Measurements from ENCODE around the gene LRP1B. TPM values are rescaled to one million over a fixed set of nuclear protein-coding genes. Genes with fewer than 3 reads are reported as not detected.

The LRP1B gene
- total RNA-seq, 2 experiments from 2014 or later = not detected

GRCh38 chr2:140200307-140200706, 1930.5 kb downstream of the LRP1B start:
- Mint-ChIP-seq H3K4me3 (no peak overlapping the region), H3K27me3 (no peaks in the 10 kb centered on the region), H3K36me3 (ENCODE audit: low read depth) (no peaks in the 10 kb centered on the region), H3K27ac (no peak overlapping the region), H3K4me1 (no peaks in the 10 kb centered on the region), H3K9me3 (peaks cover 2% of the 10 kb centered on the region)
- ChIA-PET CTCF (no interaction called here), POLR2A (no interaction called here)
- no peak for DNase-seq

- Mint-ChIP-seq H3K4me3 (no peak overlapping the region), H3K9me3 (peaks cover 2% of the 10 kb centered on the region), H3K27me3 (no peaks in the 10 kb centered on the region), H3K36me3 (ENCODE audit: low read depth) (no peaks in the 10 kb centered on the region), H3K4me1 (no peaks in the 10 kb centered on the region), H3K27ac (no peak overlapping the region)
- ChIA-PET POLR2A (no interaction called here), CTCF (no interaction called here)
- DNase-seq = no peak
Measured at GRCh38 chr2:140199312-140199711, 1931.5 kb downstream of the LRP1B start.

DNA sequence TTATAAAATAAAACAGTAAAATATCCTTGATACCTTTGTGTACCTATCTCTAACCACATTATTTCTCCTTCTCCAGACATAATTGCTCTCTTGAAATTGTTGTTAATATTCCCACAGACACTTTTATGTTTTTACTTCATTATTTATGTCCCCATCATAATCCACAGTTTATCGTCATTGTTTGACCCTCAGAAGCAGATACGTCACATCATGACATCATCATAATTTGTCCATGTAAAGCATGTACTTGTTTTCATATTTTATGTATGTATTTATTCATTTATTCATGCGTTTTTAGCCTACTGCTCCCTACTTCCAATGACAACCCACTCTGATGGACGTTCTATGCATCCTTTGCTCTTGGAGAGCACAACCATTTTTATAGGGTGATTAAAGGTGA, 1943.7 kb downstream of the LRP1B start:
- Mint-ChIP-seq H3K4me3 (no peak overlapping the region), H3K27me3 (no peaks in the 10 kb centered on the region), H3K4me1 (no peaks in the 10 kb centered on the region), H3K9me3 (no peaks in the 10 kb centered on the region), H3K36me3 (ENCODE audit: low read depth) (no peaks in the 10 kb centered on the region), H3K27ac (no peak overlapping the region)
- no peak for DNase-seq
- POLR2A ChIA-PET = no interaction called here
- CTCF ChIA-PET = no interaction called here

DNA sequence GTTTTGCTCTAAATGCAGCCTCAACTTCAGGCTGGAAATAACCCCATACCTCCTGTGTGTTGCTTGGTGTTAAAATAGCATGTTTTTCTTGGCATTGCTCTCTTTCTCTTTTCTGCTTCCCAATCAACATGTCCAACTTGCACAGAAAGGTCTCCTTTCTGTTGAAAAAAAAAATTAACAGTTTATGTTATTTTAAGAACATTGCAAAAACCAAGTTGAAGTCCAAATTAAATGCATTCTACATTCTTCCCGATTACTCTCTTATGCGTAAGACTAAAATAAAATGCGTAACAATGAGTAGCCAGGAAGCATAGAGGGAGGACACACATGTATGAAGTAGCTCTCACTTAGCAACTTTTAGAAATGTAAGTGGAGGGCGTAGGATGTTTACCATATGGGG, 1944.5 kb downstream of the LRP1B start:
- Mint-ChIP-seq H3K4me3 (no peak overlapping the region), H3K27ac (no peak overlapping the region), H3K9me3 (no peaks in the 10 kb centered on the region), H3K36me3 (ENCODE audit: low read depth) (no peaks in the 10 kb centered on the region), H3K4me1 (no peaks in the 10 kb centered on the region), H3K27me3 (no peaks in the 10 kb centered on the region)
- DNase-seq = no peak
- ChIA-PET POLR2A (no interaction called here), CTCF (no interaction called here)

DNA sequence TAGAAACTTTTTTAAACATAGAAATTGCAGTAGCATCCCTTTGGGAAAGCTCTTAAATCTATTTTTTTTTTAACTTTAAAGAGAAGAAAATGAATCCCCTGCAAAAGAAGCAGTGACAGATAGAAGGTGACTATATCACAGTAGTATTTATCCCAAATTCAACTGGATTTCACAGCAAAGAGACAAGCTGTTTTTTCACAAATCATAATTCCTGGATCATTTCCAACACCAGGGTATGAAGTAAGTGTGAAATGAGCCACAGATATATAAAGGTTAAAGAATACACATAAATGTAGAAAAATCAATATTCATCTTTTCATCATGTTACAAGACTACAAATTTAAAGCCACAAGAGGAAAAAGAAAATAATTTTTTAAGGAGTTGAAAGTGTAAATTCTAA, 1945.7 kb downstream of the LRP1B start:
- DNase-seq = no peak
- H3K4me1 Mint-ChIP-seq = no peaks in the 10 kb centered on the region
- H3K4me3 Mint-ChIP-seq = no peak overlapping the region
- ChIA-PET POLR2A (no interaction called here), CTCF (interaction anchor here (0.8 kb wide), 1 partner anchor 9 kb away, joined by 3 read pairs; no protein-coding TSS in a partner anchor)
- H3K36me3 Mint-ChIP-seq (ENCODE audit: low read depth) = no peaks in the 10 kb centered on the region
- no peaks in the 10 kb centered on the region for H3K27me3 Mint-ChIP-seq
- no peaks in the 10 kb centered on the region for H3K9me3 Mint-ChIP-seq
- H3K27ac Mint-ChIP-seq = no peak overlapping the region

GRCh38 chr2:140183056-140183765, 1947.6 kb downstream of the LRP1B start:
- Mint-ChIP-seq H3K4me3 (no peak overlapping the region), H3K9me3 (no peaks in the 10 kb centered on the region), H3K27ac (no peak overlapping the region), H3K36me3 (ENCODE audit: low read depth) (no peaks in the 10 kb centered on the region), H3K27me3 (no peaks in the 10 kb centered on the region), H3K4me1 (no peaks in the 10 kb centered on the region)
- DNase-seq = no peak
- ChIA-PET POLR2A (no interaction called here), CTCF (no interaction called here)

Small RNA genes lying within 50 kb of the gene (microRNA-seq; reads per million reads assigned to microRNA genes)
- not detected for gene MIR7157 (ENCODE audit: borderline microRNAs expressed, borderline replicate concordance)

Data from activated CD4-positive, alpha-beta T cell treated with anti-CD3 and anti-CD28 coated beads, Interleukin-2, amount 10 ng/mL, durations not matched to agents 7 days and 5 days (primary cell).